HG03196 (cell line): Measurements from ENCODE around the gene BRF1.

ENCODE experiments used
- ATAC-seq: cut with Tn5 transposase; IDR thresholded peaks from one replicate; pipeline ENCODE4 v1.9.1; 2021; ENCODE audit not compliant: unreplicated experiment

BRF1 gene

GRCh38 chr14:105212541-105213300 is 88.1 kb downstream of the BRF1 start:
- no peak for ATAC-seq

GRCh38 chr14:105211758-105212089 is 89.1 kb downstream of the BRF1 start:
- ATAC-seq = no peak

- ATAC-seq = no peak
Observed at GRCh38 chr14:105211086-105211757, 89.6 kb downstream of the BRF1 start.

- ATAC-seq = no peak
Observed at GRCh38 chr14:105210266-105211025, 90.4 kb downstream of the BRF1 start.

GRCh38 chr14:105209646-105210045 is 91.2 kb downstream of the BRF1 start:
- no peak for ATAC-seq

- ATAC-seq = no peak
Observed at GRCh38 chr14:105209091-105209490, 91.7 kb downstream of the BRF1 start.

GRCh38 chr14:105208738-105209075 is 92.1 kb downstream of the BRF1 start:
- ATAC-seq = no peak

GRCh38 chr14:105207996-105208737 is 92.6 kb downstream of the BRF1 start:
- ATAC-seq = no peak

- no peak for ATAC-seq
Observed at GRCh38 chr14:105207460-105207901, 93.3 kb downstream of the BRF1 start.

- no peak for ATAC-seq
Observed at GRCh38 chr14:105206873-105207272, 93.9 kb downstream of the BRF1 start.

- ATAC-seq = no peak
Observed at GRCh38 chr14:105205673-105206208, 95.1 kb downstream of the BRF1 start.

GRCh38 chr14:105204931-105205672 is 95.7 kb downstream of the BRF1 start:
- ATAC-seq = no peak

- ATAC-seq = no peak
Observed at GRCh38 chr14:105204206-105204930, 96.4 kb downstream of the BRF1 start.

- no peak for ATAC-seq
Observed at GRCh38 chr14:105203701-105204100, 97.1 kb downstream of the BRF1 start.

- no peak for ATAC-seq
Observed at GRCh38 chr14:105203057-105203531, 97.7 kb downstream of the BRF1 start.

GRCh38 chr14:105201925-105202513 is 98.8 kb downstream of the BRF1 start:
- no peak for ATAC-seq

- ATAC-seq = no peak
Observed at GRCh38 chr14:105201156-105201924, 99.5 kb downstream of the BRF1 start.

- ATAC-seq = no peak
Observed at GRCh38 chr14:105200641-105201040, 100.2 kb downstream of the BRF1 start.
